SK-N-SH (cell line): ENCODE results near the gene AUTS2. TPM values are rescaled to one million over a fixed set of nuclear protein-coding genes. Genes with fewer than 3 reads are reported as not detected.

Experiments used
- CTCF ChIA-PET: fragments of 300-600, 350-600 bp; formaldehyde crosslinking; extraction: SDS; loops from one replicate; lab custom pipeline; 2021; lab: Yijun Ruan, JAX
- POLR2A ChIA-PET: fragments of 350-600 bp; sonication (Branson Sonifier 250); formaldehyde crosslinking; extraction: SDS; loops from one replicate; lab custom pipeline; 2020; ENCODE audit warnings: antibody characterized with exemption, inconsistent platforms; lab: Yijun Ruan, JAX
- DNase-seq: peaks from one replicate; pipeline ENCODE4 v3.0.0; 2012
- H2AFZ ChIP-seq: fragments of 200-600 bp; sonication (generic); 2 replicates; pipeline ENCODE4 v1.8.1; 2016; ENCODE audit warnings: antibody characterized with exemption, mild to moderate bottlenecking, low read depth
- H3F3A ChIP-seq: fragments of 200-600 bp; sonication (generic); replicated peaks from 2 replicates; pipeline ENCODE3; 2016; ENCODE audit warnings: antibody characterized with exemption, mild to moderate bottlenecking; ENCODE audit not compliant: insufficient read depth
- H3K27ac ChIP-seq, 2 experiments: fragments of 200-500 bp in 1 of 2; fragments of 200-600 bp in 1 of 2; sonication (Bioruptor generic) in 1 of 2; sonication (generic), shearing (Covaris generic) in 1 of 2; 2 replicates each; pipeline versions ENCODE4 v1.5.1 to v1.6.1; 2014 to 2016; ENCODE audit warnings: low read depth in 2 of 2, inconsistent platforms in 1 of 2, low read length in 1 of 2, mild to moderate bottlenecking in 1 of 2, mixed read lengths in 1 of 2
- H3K27me3 ChIP-seq: fragments of 200-600 bp; sonication (generic), shearing (Covaris generic); 2 replicates; pipeline ENCODE4 v1.6.1; 2016; ENCODE audit warnings: mixed run types; ENCODE audit not compliant: insufficient read depth
- H3K36me3 ChIP-seq, 2 experiments: fragments of 200-500 bp in 1 of 2; fragments of 200-600 bp in 1 of 2; sonication (Bioruptor generic) in 1 of 2; sonication (generic) in 1 of 2; replicated peaks in 1 of 2; 2 replicates each; pipeline versions ENCODE3 to v1.5.1; 2014 to 2016; ENCODE audit warnings: low read length in 1 of 2, mild to moderate bottlenecking in 1 of 2; ENCODE audit not compliant: insufficient read depth in 2 of 2, control insufficient read depth in 1 of 2
- H3K4me1 ChIP-seq, 2 experiments: fragments of 200-500 bp in 1 of 2; fragments of 200-600 bp in 1 of 2; sonication (Bioruptor generic) in 1 of 2; sonication (generic), shearing (Covaris generic) in 1 of 2; 2 replicates each; pipeline versions ENCODE4 v1.5.1 to v1.6.1; 2014 to 2016; ENCODE audit warnings: low read depth in 1 of 2, low read length in 1 of 2, mixed run types in 1 of 2; ENCODE audit not compliant: insufficient read depth in 2 of 2, control insufficient read depth in 1 of 2
- H3K4me2 ChIP-seq: fragments of 200-600 bp; sonication (generic), shearing (Covaris generic); 2 replicates; pipeline ENCODE4 v1.6.1; 2017; ENCODE audit warnings: mixed run types
- H3K4me3 ChIP-seq, 2 experiments: fragments of 200-500 bp in 1 of 2; fragments of 200-600 bp in 1 of 2; sonication (Bioruptor generic) in 1 of 2; sonication (generic), shearing (Covaris generic) in 1 of 2; 2 replicates each; pipeline versions ENCODE4 v1.5.1 to v1.8.1; 2014 to 2016; ENCODE audit warnings: low read depth in 2 of 2, inconsistent platforms in 1 of 2, low read length in 1 of 2, mild to moderate bottlenecking in 1 of 2, mixed read lengths in 1 of 2, moderate library complexity in 1 of 2
- H3K79me2 ChIP-seq: fragments of 200-600 bp; sonication (generic); 2 replicates; pipeline ENCODE4 v1.8.1; 2017; ENCODE audit warnings: mild to moderate bottlenecking; ENCODE audit not compliant: insufficient read depth
- H3K9ac ChIP-seq: fragments of 200-600 bp; sonication (generic); 2 replicates; pipeline ENCODE4 v1.6.1; 2017; ENCODE audit warnings: mixed run types
- H3K9me2 ChIP-seq: fragments of 200-600 bp; sonication (generic); 2 replicates; pipeline ENCODE4 v1.6.1; 2017; ENCODE audit warnings: mixed run types
- H3K9me3 ChIP-seq: fragments of 200-600 bp; sonication (generic); 2 replicates; pipeline ENCODE4 v1.6.1; 2017; ENCODE audit warnings: mixed run types, mild to moderate bottlenecking, moderate library complexity
- H4K20me1 ChIP-seq: fragments of 200-600 bp; sonication (generic); 2 replicates; pipeline ENCODE4 v1.6.1; 2017; ENCODE audit warnings: mild to moderate bottlenecking, mixed run types; ENCODE audit not compliant: insufficient read depth
- CTCF ChIP-seq: fragments of 200-600 bp; sonication (generic); IDR thresholded peaks from 2 replicates; pipeline ENCODE4 v1.6.1; 2017; ENCODE audit warnings: antibody characterized with exemption, mild to moderate bottlenecking, moderate library complexity
- EP300 ChIP-seq, 2 experiments: IDR thresholded peaks; 2 replicates each; pipeline versions ENCODE4 v1.4.0 to v1.6.1; 2012; ENCODE audit warnings: borderline replicate concordance in 1 of 2, low read depth in 1 of 2, low read length in 1 of 2
- FOSL2 ChIP-seq: IDR thresholded peaks from 2 replicates; pipeline ENCODE4 v1.4.0; 2012; ENCODE audit warnings: low read depth, mild to moderate bottlenecking, moderate library complexity, borderline replicate concordance
- FOXM1 ChIP-seq: IDR thresholded peaks from 2 replicates; pipeline ENCODE4 v1.4.0; 2012; ENCODE audit warnings: low read depth, mild to moderate bottlenecking
- GATA2 ChIP-seq: sonication (generic); formaldehyde crosslinking; IDR thresholded peaks from 2 replicates; pipeline ENCODE4 v1.5.0; 2020; ENCODE audit warnings: mild to moderate bottlenecking, missing genetic modification reagents
- IRF3 ChIP-seq: fragments of 150-350 bp; IDR thresholded peaks from 2 replicates; pipeline ENCODE4 v1.6.1; 2016; ENCODE audit warnings: mild to moderate bottlenecking, low read depth, low read length
- JUND ChIP-seq: IDR thresholded peaks from 2 replicates; pipeline ENCODE4 v1.4.0; 2012
- MAX ChIP-seq: IDR thresholded peaks from 2 replicates; pipeline ENCODE4 v1.4.0; 2012; ENCODE audit warnings: low read depth
- NFIC ChIP-seq: IDR thresholded peaks from 2 replicates; pipeline ENCODE4 v1.4.0; 2012; ENCODE audit warnings: borderline replicate concordance
- PBX3 ChIP-seq: IDR thresholded peaks from 2 replicates; pipeline ENCODE4; 2012
- TCF12 ChIP-seq: IDR thresholded peaks from 2 replicates; pipeline ENCODE4 v1.4.0; 2012
- USF2 ChIP-seq: fragments of 150-350 bp; IDR thresholded peaks from 2 replicates; pipeline ENCODE4 v1.6.1; 2017; ENCODE audit warnings: antibody characterized with exemption, low read length, low read depth, borderline replicate concordance
- YY1 ChIP-seq: IDR thresholded peaks from 2 replicates; pipeline ENCODE4 v1.4.0; 2012; ENCODE audit warnings: low read depth, mild to moderate bottlenecking
- WGBS: methylation state at CpG from one replicate; pipeline ENCODE4 v1.1.6; 2017; ENCODE audit warnings: low lambda C conversion rate; 5-methylcytosine and 5-hydroxymethylcytosine counted together
- polyA plus RNA-seq, 3 experiments: library from polyadenylated mRNA; depleted of rRNA; stranded (reverse); fragments of >200 nt; gene quantifications; 2 replicates each; pipeline ENCODE4 v1.2.3, GENCODE V29; 2012

The AUTS2 gene
- polyA plus RNA-seq, 1 of the 3 experiments (the other 2 are of a cell fraction), result 15.6 TPM

GRCh38 chr7:70544016-70544415 is 945.7 kb downstream of the AUTS2 start:
- H3K36me3 ChIP-seq, result no peaks in the 10 kb centered on the region

More at GRCh38 chr7:70544016-70544415, 945.7 kb downstream of the AUTS2 start:
- whole genome bisulfite sequencing, result 79% methylated on average over 2 of the region's 2 CpGs
- POLR2A ChIA-PET, result no interaction called here
- H3K9ac ChIP-seq, result no peak overlapping the region
- TF ChIP-seq FOSL2 (no peak), CTCF (no peak), YY1 (no peak), PBX3 (no peak), GATA2 (CRISPR knock-in tag) (no peak), IRF3 (no peak), NFIC (no peak), MAX (no peak), TCF12 (no peak), USF2 (no peak), EP300 (IDR thresholded peaks at IDR 0.05; ENCODE audit: borderline replicate concordance in 1 of 2, low read depth in 1 of 2, low read length in 1 of 2) (no peak), FOXM1 (no peak), JUND (no peak)
- TF ChIP-seq, all 33 proteins: peak for 0
- no peak overlapping the region for H3K4me3 ChIP-seq
- DNase-seq, result no peak
- H3K4me2 ChIP-seq, result no peak overlapping the region
- H3K79me2 ChIP-seq, result no peaks in the 10 kb centered on the region
- H3K27me3 ChIP-seq, result no peaks in the 10 kb centered on the region
- no peaks in the 10 kb centered on the region for H3K9me3 ChIP-seq
- H3K27ac ChIP-seq, result no peak overlapping the region
- peaks cover 0 to 6% of the 10 kb centered on the region in 2 experiments; a peak in 1 of 4 replicates for H3K4me1 ChIP-seq
- no peak overlapping the region for H2AFZ ChIP-seq
- H3K9me2 ChIP-seq, result no peaks in the 10 kb centered on the region
- no peaks in the 10 kb centered on the region for H3F3A ChIP-seq
- no peaks in the 10 kb centered on the region for H4K20me1 ChIP-seq
- CTCF ChIA-PET, result interaction anchor here (0.7 kb wide), 1 partner anchor 154 kb away, joined by 3 read pairs; no protein-coding TSS in a partner anchor
